H1 (cell line): ENCODE data around the gene SLC48A1. TPM values are rescaled to one million over a fixed set of nuclear protein-coding genes. Genes with fewer than 3 reads are reported as not detected.

ENCODE experiments used
- CTCF ChIA-PET: fragments of 300-600 bp; sonication (Branson Sonifier 250); formaldehyde crosslinking; loops from one replicate; lab custom pipeline; 2021; ENCODE audit not compliant: partially characterized antibody; lab: Charles Lee
- POLR2A ChIA-PET: fragments of 300-600 bp; sonication (Branson Sonifier 250); formaldehyde crosslinking; loops from one replicate; lab custom pipeline; 2021; ENCODE audit warnings: inconsistent platforms; ENCODE audit not compliant: partially characterized antibody; lab: Charles Lee
- DNase-seq, 2 experiments: peaks; one replicate each; pipeline versions ENCODE4 v3.0.0 to v3.0.0-alpha.2; 2010 to 2022; ENCODE audit warnings: low spot score in 2 of 2, low read depth in 1 of 2, mixed read lengths in 1 of 2
- FAIRE-seq: peaks from 2 replicates; lab custom pipeline; 2011; peaks lifted over from hg19 to GRCh38; lab: Jason Lieb, UNC
- H2AFZ ChIP-seq: 2 replicates; pipeline ENCODE4 v1.8.1; 2012; ENCODE audit warnings: low read length, inconsistent platforms
- H2AK5ac ChIP-seq: 2 replicates; pipeline ENCODE4 v1.6.1; 2013; ENCODE audit warnings: low read depth, low read length
- H2BK120ac ChIP-seq: replicated peaks from 2 replicates; pipeline ENCODE3; 2013; ENCODE audit warnings: low read depth, low read length, inconsistent platforms
- H2BK12ac ChIP-seq: 2 replicates; pipeline ENCODE4 v1.6.1; 2013; ENCODE audit warnings: low read depth, low read length
- H2BK15ac ChIP-seq: 2 replicates; pipeline ENCODE4 v1.6.1; 2013; ENCODE audit warnings: low read length
- H2BK20ac ChIP-seq: 2 replicates; pipeline ENCODE4 v1.6.1; 2013; ENCODE audit warnings: low read length
- H2BK5ac ChIP-seq: 2 replicates; pipeline ENCODE4 v1.6.1; 2013; ENCODE audit warnings: low read depth, low read length
- H3K14ac ChIP-seq: 2 replicates; pipeline ENCODE4 v1.6.1; 2013; ENCODE audit warnings: inconsistent platforms; ENCODE audit not compliant: insufficient read length
- H3K18ac ChIP-seq: 2 replicates; pipeline ENCODE4 v1.6.1; 2013; ENCODE audit warnings: low read length; ENCODE audit errors: extremely low read depth
- H3K23ac ChIP-seq: 2 replicates; pipeline ENCODE4 v1.6.1; 2013; ENCODE audit warnings: inconsistent platforms; ENCODE audit not compliant: insufficient read length
- H3K23me2 ChIP-seq: 2 replicates; pipeline ENCODE4 v1.6.1; 2013; ENCODE audit warnings: low read depth, low read length
- H3K27ac ChIP-seq: 2 replicates; pipeline ENCODE4 v1.6.1; 2011; ENCODE audit warnings: low read depth, low read length, inconsistent platforms
- H3K27me3 ChIP-seq, 4 experiments: replicated peaks in 1 of 4; 1 replicate in 1 of 4; 2 replicates in 3 of 4; pipeline versions ENCODE4 v1.6.1 to v1.8.1; 2011 to 2013; ENCODE audit warnings: low read length in 3 of 4, mild to moderate bottlenecking in 3 of 4, inconsistent platforms in 2 of 4, mixed read lengths in 2 of 4, moderate library complexity in 1 of 4; ENCODE audit not compliant: control insufficient read depth in 3 of 4, insufficient read depth in 3 of 4; ENCODE audit errors: extremely low read depth in 1 of 4
- H3K36me3 ChIP-seq, 4 experiments: 2 replicates each; pipeline versions ENCODE4 v1.6.1 to v1.8.1; 2011 to 2013; ENCODE audit warnings: mild to moderate bottlenecking in 4 of 4, low read length in 3 of 4, moderate library complexity in 2 of 4, control low read depth in 1 of 4, inconsistent platforms in 1 of 4; ENCODE audit not compliant: insufficient read depth in 4 of 4, control insufficient read depth in 2 of 4
- H3K4ac ChIP-seq: replicated peaks from 2 replicates; pipeline ENCODE3; 2013; ENCODE audit warnings: low read length, low read depth, mixed read lengths, inconsistent platforms; ENCODE audit not compliant: insufficient read length
- H3K4me1 ChIP-seq, 4 experiments: replicated peaks in 1 of 4; 1 replicate in 1 of 4; 2 replicates in 3 of 4; pipeline versions ENCODE4 v1.6.1 to v1.8.1; 2011 to 2013; ENCODE audit warnings: low read length in 3 of 4, inconsistent platforms in 2 of 4, mixed read lengths in 1 of 4; ENCODE audit not compliant: insufficient read depth in 4 of 4, control insufficient read depth in 3 of 4
- H3K4me2 ChIP-seq, 2 experiments: 2 replicates each; pipeline versions ENCODE4 v1.6.1 to v1.8.1; 2011 to 2013; ENCODE audit warnings: low read depth in 2 of 2, low read length in 2 of 2, control low read depth in 1 of 2, inconsistent platforms in 1 of 2, mild to moderate bottlenecking in 1 of 2; ENCODE audit not compliant: insufficient read depth in 1 of 2
- H3K4me3 ChIP-seq, 4 experiments: fragments of 200-600, 300-600 bp in 1 of 4; sonication (generic), shearing (Covaris generic), sonication (Bioruptor Twin) in 1 of 4; 2 replicates each; pipeline versions ENCODE4 v1.5.1 to v1.8.1; 2011 to 2016; ENCODE audit warnings: low read length in 4 of 4, low read depth in 3 of 4, control low read depth in 2 of 4, inconsistent platforms in 2 of 4, mild to moderate bottlenecking in 2 of 4, mixed read lengths in 1 of 4, moderate library complexity in 1 of 4; ENCODE audit not compliant: insufficient read depth in 2 of 4; ENCODE audit errors: extremely low read depth in 1 of 4
- H3K56ac ChIP-seq: replicated peaks from 2 replicates; pipeline ENCODE3; 2013; ENCODE audit warnings: low read depth, mild to moderate bottlenecking, mixed read lengths, low read length, inconsistent platforms; ENCODE audit not compliant: insufficient read length
- H3K79me1 ChIP-seq: 2 replicates; pipeline ENCODE4 v1.6.1; 2013; ENCODE audit warnings: low read depth, low read length, control low read depth
- H3K79me2 ChIP-seq, 2 experiments: 2 replicates each; pipeline versions ENCODE4 v1.6.1 to v1.8.1; 2012 to 2013; ENCODE audit warnings: low read length in 2 of 2, mild to moderate bottlenecking in 2 of 2, inconsistent platforms in 1 of 2; ENCODE audit not compliant: insufficient read depth in 2 of 2, control insufficient read depth in 1 of 2
- H3K9ac ChIP-seq, 4 experiments: replicated peaks in 1 of 4; 1 replicate in 1 of 4; 2 replicates in 3 of 4; pipeline versions ENCODE4 v1.6.1 to v1.8.1; 2011 to 2013; ENCODE audit warnings: low read depth in 3 of 4, low read length in 3 of 4, control low read depth in 2 of 4, mild to moderate bottlenecking in 2 of 4, moderate library complexity in 2 of 4, inconsistent platforms in 1 of 4; ENCODE audit errors: extremely low read depth in 1 of 4
- H3K9me3 ChIP-seq, 2 experiments: 2 replicates each; pipeline versions ENCODE4 v1.6.1 to v1.8.1; 2012 to 2013; ENCODE audit warnings: mild to moderate bottlenecking in 2 of 2, moderate library complexity in 2 of 2, control low read depth in 1 of 2, inconsistent platforms in 1 of 2, low read depth in 1 of 2, low read length in 1 of 2, mixed read lengths in 1 of 2; ENCODE audit not compliant: insufficient read depth in 2 of 2
- H4K20me1 ChIP-seq, 2 experiments: replicated peaks in 1 of 2; 2 replicates each; pipeline versions ENCODE3 to v1.8.1; 2011 to 2013; ENCODE audit warnings: inconsistent platforms in 2 of 2, low read length in 2 of 2, mild to moderate bottlenecking in 1 of 2; ENCODE audit not compliant: insufficient read depth in 2 of 2, control insufficient read depth in 1 of 2
- H4K5ac ChIP-seq: 2 replicates; pipeline ENCODE4 v1.6.1; 2013; ENCODE audit warnings: low read length, low read depth, mixed read lengths, inconsistent platforms; ENCODE audit not compliant: insufficient read length
- H4K8ac ChIP-seq: 2 replicates; pipeline ENCODE4 v1.8.0; 2013; ENCODE audit warnings: mild to moderate bottlenecking, moderate library complexity, low read length, inconsistent platforms; ENCODE audit not compliant: insufficient read depth; ENCODE audit errors: extremely low read depth
- H4K91ac ChIP-seq: replicated peaks from 2 replicates; pipeline ENCODE3; 2013; ENCODE audit warnings: low read length, mixed read lengths, inconsistent platforms; ENCODE audit not compliant: insufficient read length
- ASH2L ChIP-seq: fragments of 200-600, 300-600 bp; sonication (generic); IDR thresholded peaks from one replicate; pipeline ENCODE4 v1.7.1; 2017; ENCODE audit warnings: low read length
- ATF2 ChIP-seq: IDR thresholded peaks from 2 replicates; pipeline ENCODE4 v1.6.1; 2012; ENCODE audit warnings: low read length, inconsistent platforms
- CEBPB ChIP-seq: IDR thresholded peaks from 2 replicates; pipeline ENCODE4 v1.6.1; 2012; ENCODE audit warnings: low read depth, low read length
- CTBP2 ChIP-seq: IDR thresholded peaks from 2 replicates; pipeline ENCODE4 v1.7.0; 2011; ENCODE audit warnings: borderline replicate concordance, mild to moderate bottlenecking, moderate library complexity, mixed read lengths, low read length; ENCODE audit not compliant: insufficient read depth, insufficient read length
- GABPA ChIP-seq: IDR thresholded peaks from 2 replicates; pipeline ENCODE4 v1.6.1; 2011; ENCODE audit warnings: mild to moderate bottlenecking, low read length, moderate library complexity, borderline replicate concordance; ENCODE audit not compliant: insufficient read depth
- KDM1A ChIP-seq: fragments of 200-600, 300-600 bp; sonication (generic); IDR thresholded peaks from 2 replicates; pipeline ENCODE4 v1.7.1; 2016; ENCODE audit warnings: mild to moderate bottlenecking, low read length, borderline replicate concordance
- NRF1 ChIP-seq: IDR thresholded peaks from 2 replicates; pipeline ENCODE4 v1.6.1; 2011; ENCODE audit warnings: mild to moderate bottlenecking, low read depth, low read length, improper control_type of control experiment
- POU5F1 ChIP-seq: IDR thresholded peaks from 2 replicates; pipeline ENCODE4 v1.6.1; 2011; ENCODE audit warnings: low read depth, mild to moderate bottlenecking, low read length, moderate library complexity
- SIN3A ChIP-seq, 2 experiments: IDR thresholded peaks in 1 of 2; conservative IDR thresholded peaks in 1 of 2; 2 replicates each; pipeline ENCODE4 v1.6.1; 2011 to 2012; ENCODE audit warnings: low read length in 2 of 2, improper control_type of control experiment in 1 of 2, low read depth in 1 of 2, mild to moderate bottlenecking in 1 of 2
- YY1 ChIP-seq: IDR thresholded peaks from 2 replicates; pipeline ENCODE4 v1.6.1; 2011; ENCODE audit warnings: low read depth, mild to moderate bottlenecking, low read length
- WGBS, 2 experiments: shearing (Covaris generic) in 1 of 2; methylation state at CpG; one replicate each; pipeline versions ENCODE4 v1.1.6 to v1.1.7; 2013 to 2015; ENCODE audit warnings: low lambda C conversion rate in 2 of 2, mixed read lengths in 2 of 2, inconsistent platforms in 1 of 2, low coverage in 1 of 2, missing lambda C conversion rate in 1 of 2; ENCODE audit not compliant: insufficient replicate concordance in 2 of 2, insufficient coverage in 1 of 2, insufficient read length in 1 of 2; ENCODE audit errors: extremely low coverage in 1 of 2, missing lambda C conversion rate in 1 of 2; 5-methylcytosine and 5-hydroxymethylcytosine counted together
- polyA plus RNA-seq, 7 experiments: library from polyadenylated mRNA; depleted of rRNA in 3 of 7; stranded (reverse) in 5 of 7; unstranded in 2 of 7; fragments of >200 nt in 5 of 7; fragments of 200-250 nt in 2 of 7; gene quantifications; 1 replicate in 5 of 7; 2 replicates in 1 of 7; 4 replicates in 1 of 7; pipeline versions ENCODE4 v1.2.1 to v1.2.3, GENCODE V29; 2011 to 2013; ENCODE audit warnings: missing spikeins in 2 of 7, mixed read lengths in 2 of 7
- total RNA-seq: library from RNA; stranded (reverse); fragmentation: NEBNext Ultra II Directional; extraction: Animal tissue kit (Norgen Biotek cat#: 25700); gene quantifications from 2 replicates; pipeline ENCODE4 v1.2.1, GENCODE V29; 2021

Gene SLC48A1
- total and polyA plus RNA-seq, 2 of the 8 experiments (the other 6 are each of a cell fraction or from before 2014, with no cell fraction given) = 9.5 to 14.1 TPM

GRCh38 chr12:47736877-47737676, 36.0 kb upstream of the SLC48A1 start:
- CTCF ChIA-PET = interaction anchor here (0.8 to 64.6 kb wide), 11 partner anchors 10 to 101 kb away, joined by 3 to 2442 read pairs (median 7); partner anchors contain the start of genes ENDOU, RAPGEF3 and SLC48A1
- no peak for TF ChIP-seq CTBP2
- TF ChIP-seq GABPA = no peak
- TF ChIP-seq NRF1 = no peak
- TF ChIP-seq KDM1A = no peak
- TF ChIP-seq YY1 = no peak
- no peak for TF ChIP-seq SIN3A (conservative IDR thresholded peaks at IDR 0.05 in 1 of 2, IDR thresholded peaks at IDR 0.05 in 1 of 2; ENCODE audit: low read depth in 1 of 2, low read length in 2 of 2)
- no peak for TF ChIP-seq POU5F1
- TF ChIP-seq CEBPB = no peak
- no peak for TF ChIP-seq ASH2L
- no peak for TF ChIP-seq ATF2

More at GRCh38 chr12:47736877-47737676, 36.0 kb upstream of the SLC48A1 start:
- H3K27ac ChIP-seq = no peak overlapping the region
- H3K27me3 ChIP-seq = peaks cover 0 to 2% (median 0%) of the 10 kb centered on the region in 4 experiments; a peak in 1 of 7 replicates
- H3K18ac ChIP-seq = no peak overlapping the region
- H3K14ac ChIP-seq = no peak overlapping the region
- no peaks in the 10 kb centered on the region for H3K36me3 ChIP-seq
- H3K4me3 ChIP-seq = no peak overlapping the region
- no peak overlapping the region for H2BK20ac ChIP-seq
- H3K79me2 ChIP-seq = no peaks in the 10 kb centered on the region
- no peak overlapping the region for H4K91ac ChIP-seq
- no peak overlapping the region for H2BK12ac ChIP-seq
- H2BK120ac ChIP-seq = no peak overlapping the region
- H3K9me3 ChIP-seq = no peaks in the 10 kb centered on the region
- no peak overlapping the region for H3K23ac ChIP-seq
- no peak overlapping the region for H2BK15ac ChIP-seq
- no peak overlapping the region for H4K8ac ChIP-seq
- 90% methylated on average over 19 of the region's 19 CpGs; no CpG with 5 or more reads in 1 of the 2 experiments for WGBS, 2 experiments
- no peak for DNase-seq
- no peak overlapping the region for H4K5ac ChIP-seq
- H3K9ac ChIP-seq = no peak overlapping the region
- H2AFZ ChIP-seq = no peak overlapping the region
- POLR2A ChIA-PET = interaction anchor here (0.7 to 3.2 kb wide), 9 partner anchors 12 to 168 kb away, joined by 3 to 10 read pairs (median 3); partner anchors contain the start of genes ENDOU and VDR
- H4K20me1 ChIP-seq = no peaks in the 10 kb centered on the region
- H2BK5ac ChIP-seq = no peak overlapping the region
- H2AK5ac ChIP-seq = no peak overlapping the region
- no peak overlapping the region for H3K4me2 ChIP-seq
- H3K79me1 ChIP-seq = no peaks in the 10 kb centered on the region
- no peak overlapping the region for H3K4ac ChIP-seq
- no peak overlapping the region for H3K56ac ChIP-seq
- FAIRE-seq = no peak
- no peaks in the 10 kb centered on the region for H3K23me2 ChIP-seq
- peaks cover 3 to 19% (median 14%) of the 10 kb centered on the region in 4 experiments for H3K4me1 ChIP-seq
